ENCODE data around the gene ZNF532. TPM values are rescaled to one million over a fixed set of nuclear protein-coding genes. Genes with fewer than 3 reads are reported as not detected.

ZNF532 gene
- total RNA-seq, 1 donor from 2014 or later: 69.4 TPM

DNA sequence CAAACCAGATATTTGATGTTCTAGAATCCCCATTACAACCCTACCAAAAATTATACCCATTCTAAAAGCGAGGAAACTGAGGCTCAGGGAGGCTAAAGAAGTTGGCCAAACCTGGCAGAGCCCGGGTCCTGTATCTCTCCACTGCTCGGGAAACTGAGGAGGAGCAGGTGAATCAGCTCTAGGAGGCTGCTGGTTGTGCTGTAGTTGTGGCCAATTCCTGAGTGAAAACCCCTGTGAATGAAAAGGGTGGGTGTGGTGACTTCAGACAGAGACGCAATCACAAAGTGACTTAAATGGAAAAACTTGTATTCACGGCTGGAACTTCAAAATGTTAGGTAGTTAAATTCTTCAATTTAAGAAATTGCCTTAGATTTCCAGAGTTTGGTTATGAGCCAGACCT lies 169.3 kb downstream of the ZNF532 start:
- Histone ChIP-seq H3K27me3 (ENCODE audit: control insufficient read depth in 3 of 3, insufficient read depth in 3 of 3, low read length in 3 of 3) (no peaks in the 10 kb centered on the region), H3K9ac (ENCODE audit: low read depth in 1 of 3, low read length in 3 of 3) (no peak overlapping the region), H3K36me3 (ENCODE audit: control insufficient read depth in 3 of 3, insufficient read depth in 3 of 3, low read length in 3 of 3) (no peaks in the 10 kb centered on the region), H3K4me3 (ENCODE audit: low read length in 3 of 3) (no peak overlapping the region), H3K4me1 (ENCODE audit: control insufficient read depth in 3 of 3, insufficient read depth in 3 of 3, low read length in 3 of 3) (peaks cover 16 to 33% (median 20%) of the 10 kb centered on the region in 3 donors), H3K27ac (ENCODE audit: low read depth, low read length) (no peak overlapping the region), H3K9me3 (ENCODE audit: control insufficient read depth in 3 of 3, low read length in 3 of 3) (no peaks in the 10 kb centered on the region)

GRCh38 chr18:59035591-59035990 lies 170.9 kb downstream of the ZNF532 start:
- Histone ChIP-seq H3K27ac (ENCODE audit: low read depth, low read length) (no peak overlapping the region), H3K4me1 (ENCODE audit: control insufficient read depth in 3 of 3, insufficient read depth in 3 of 3, low read length in 3 of 3) (peaks cover 8 to 23% (median 11%) of the 10 kb centered on the region in 3 donors), H3K4me3 (ENCODE audit: low read length in 3 of 3) (no peak overlapping the region), H3K36me3 (ENCODE audit: control insufficient read depth in 3 of 3, insufficient read depth in 3 of 3, low read length in 3 of 3) (no peaks in the 10 kb centered on the region), H3K9ac (ENCODE audit: low read depth in 1 of 3, low read length in 3 of 3) (no peak overlapping the region), H3K27me3 (ENCODE audit: control insufficient read depth in 3 of 3, insufficient read depth in 3 of 3, low read length in 3 of 3) (no peaks in the 10 kb centered on the region), H3K9me3 (ENCODE audit: control insufficient read depth in 3 of 3, low read length in 3 of 3) (no peaks in the 10 kb centered on the region)

Small RNA genes lying within 50 kb of the gene (small RNA-seq; reads per million reads assigned to genes)
- gene RF00096: not detected
- 0.30 reads per million, percentile 31 among the genes with 10 or more reads in this experiment for gene RNU2-69P

Other genes starting within 250 kb of the ZNF532 start
- gene ALPK2, start 235.8 kb upstream of the ZNF532 start, total RNA-seq: 38.1 TPM
- 24.0 TPM for gene MALT1, start 193.4 kb upstream of the ZNF532 start, total RNA-seq

Data from skeletal muscle tissue (tissue), 5 donors.